HEK293 (cell line): ENCODE measurements around the gene TNXB.

Experiments
- CTCF ChIA-PET: fragments of 350-600 bp; formaldehyde crosslinking; extraction: SDS; loops from one replicate; lab custom pipeline; 2021; ENCODE audit warnings: antibody characterized with exemption; lab: Yijun Ruan, JAX
- POLR2A ChIA-PET: fragments of 300-600 bp; formaldehyde crosslinking; extraction: SDS; loops from one replicate; lab custom pipeline; 2020; ENCODE audit warnings: antibody characterized with exemption, inconsistent platforms; lab: Yijun Ruan, JAX
- H3K27ac ChIP-seq: fragments of 200-500 bp; sonication (Bioruptor generic); 2 replicates; pipeline ENCODE4 v1.5.1; 2014; ENCODE audit warnings: low read depth, low read length, control low read depth, inconsistent platforms; ENCODE audit errors: extremely low read depth
- H3K36me3 ChIP-seq, 2 experiments: fragments of 200-500 bp in 1 of 2; sonication (Bioruptor generic) in 1 of 2; 1 replicate in 1 of 2; 2 replicates in 1 of 2; pipeline ENCODE4 v1.5.1; 2014 to 2017; ENCODE audit warnings: inconsistent platforms in 2 of 2, low read length in 2 of 2; ENCODE audit not compliant: control insufficient read depth in 2 of 2, insufficient read depth in 1 of 2
- H3K4me1 ChIP-seq: fragments of 200-500 bp; sonication (Bioruptor generic); 2 replicates; pipeline ENCODE4 v1.5.1; 2014; ENCODE audit warnings: mild to moderate bottlenecking, low read length, inconsistent platforms; ENCODE audit not compliant: control insufficient read depth, insufficient read depth
- H3K4me3 ChIP-seq: 2 replicates; pipeline ENCODE4 v1.5.1; 2011; ENCODE audit warnings: low read depth, mild to moderate bottlenecking, control low read depth, low read length, moderate library complexity
- H3K9me3 ChIP-seq: fragments of 200-500 bp; sonication (Bioruptor generic); 2 replicates; pipeline ENCODE4 v1.5.1; 2014; ENCODE audit warnings: low read depth, low read length, inconsistent platforms; ENCODE audit not compliant: control insufficient read depth, insufficient read depth
- EGR2 ChIP-seq: fragments of 450-650 bp; formaldehyde crosslinking; IDR thresholded peaks from 2 replicates; pipeline ENCODE4 v1.5.1; 2016; ENCODE audit warnings: low read depth, missing biosample characterization, missing genetic modification characterization
- PRDM1 ChIP-seq: fragments of 450-650 bp; formaldehyde crosslinking; IDR thresholded peaks from 2 replicates; pipeline ENCODE4; 2016; ENCODE audit warnings: missing biosample characterization, missing genetic modification characterization
- ZBTB8A ChIP-seq: fragments of 450-650 bp; formaldehyde crosslinking; IDR thresholded peaks from 2 replicates; pipeline ENCODE4 v1.5.1; 2016; ENCODE audit warnings: missing biosample characterization, missing genetic modification characterization
- ZFHX2 ChIP-seq: fragments of 450-650 bp; formaldehyde crosslinking; conservative IDR thresholded peaks from 2 replicates; pipeline ENCODE4 v1.5.1; 2016; ENCODE audit warnings: missing biosample characterization, missing genetic modification characterization
- ZNF121 ChIP-seq: fragments of 450-650 bp; formaldehyde crosslinking; IDR thresholded peaks from 2 replicates; pipeline ENCODE4 v1.5.1; 2016; ENCODE audit warnings: missing biosample characterization, missing genetic modification characterization
- ZNF19 ChIP-seq: fragments of 450-650 bp; formaldehyde crosslinking; IDR thresholded peaks from 2 replicates; pipeline ENCODE4; 2016; ENCODE audit warnings: missing biosample characterization, missing genetic modification characterization, low read depth
- ZNF311 ChIP-seq: fragments of 450-650 bp; formaldehyde crosslinking; IDR thresholded peaks from 2 replicates; pipeline ENCODE4 v1.5.1; 2017; ENCODE audit warnings: missing biosample characterization, missing genetic modification characterization, borderline replicate concordance
- ZNF423 ChIP-seq: fragments of 450-650 bp; formaldehyde crosslinking; IDR thresholded peaks from 2 replicates; pipeline ENCODE4 v1.5.1; 2016; ENCODE audit warnings: missing biosample characterization, missing genetic modification characterization
- ZNF513 ChIP-seq: fragments of 450-650 bp; IDR thresholded peaks from 2 replicates; pipeline ENCODE4 v1.5.1; 2018; ENCODE audit warnings: missing biosample characterization, missing genetic modification characterization
- ZNF514 ChIP-seq: fragments of 450-650 bp; formaldehyde crosslinking; IDR thresholded peaks from 2 replicates; pipeline ENCODE4 v1.5.1; 2016; ENCODE audit warnings: missing biosample characterization, missing genetic modification characterization
- ZNF596 ChIP-seq: fragments of 450-650 bp; IDR thresholded peaks from 2 replicates; pipeline ENCODE4 v1.5.0; 2018; ENCODE audit warnings: missing biosample characterization, mild to moderate bottlenecking, missing genetic modification characterization, moderate library complexity
- ZNF610 ChIP-seq: fragments of 450-650 bp; formaldehyde crosslinking; IDR thresholded peaks from 2 replicates; pipeline ENCODE4 v1.5.1; 2016; ENCODE audit warnings: missing biosample characterization, missing genetic modification characterization, borderline replicate concordance
- ZNF645 ChIP-seq: fragments of 450-650 bp; formaldehyde crosslinking; IDR thresholded peaks from 2 replicates; pipeline ENCODE4; 2016; ENCODE audit warnings: missing biosample characterization, missing genetic modification characterization
- TF ChIP-seq, protein P1 (sequence below): fragments of 450-650 bp; IDR thresholded peaks from 2 replicates; pipeline ENCODE4 v1.5.1; 2018; ENCODE audit warnings: missing biosample characterization, mild to moderate bottlenecking, missing genetic modification characterization

The TNXB gene

GRCh38 chr6:32113386-32114352 is 4.5 kb upstream of the TNXB start:
- Histone ChIP-seq H3K36me3 (peaks cover 10 to 50% of the 10 kb centered on the region in 2 experiments; a peak in 2 of 3 replicates), H3K4me1 (0 out of 2 replicates have a peak, but pooled peaks cover 2% of the 10 kb centered on the region), H3K4me3 (no peak overlapping the region)
- CTCF ChIA-PET = interaction anchor here (0.9 to 1.2 kb wide), 2 partner anchors 41 to 300 kb away, joined by 3 to 6 read pairs; no protein-coding TSS in a partner anchor
- POLR2A ChIA-PET = interaction anchor here (0.5 to 1.4 kb wide), 5 partner anchors 10 to 470 kb away, joined by 3 to 5 read pairs (median 3); partner anchors contain the start of genes ATF6B and DXO
- TF ChIP-seq, protein P1, sequence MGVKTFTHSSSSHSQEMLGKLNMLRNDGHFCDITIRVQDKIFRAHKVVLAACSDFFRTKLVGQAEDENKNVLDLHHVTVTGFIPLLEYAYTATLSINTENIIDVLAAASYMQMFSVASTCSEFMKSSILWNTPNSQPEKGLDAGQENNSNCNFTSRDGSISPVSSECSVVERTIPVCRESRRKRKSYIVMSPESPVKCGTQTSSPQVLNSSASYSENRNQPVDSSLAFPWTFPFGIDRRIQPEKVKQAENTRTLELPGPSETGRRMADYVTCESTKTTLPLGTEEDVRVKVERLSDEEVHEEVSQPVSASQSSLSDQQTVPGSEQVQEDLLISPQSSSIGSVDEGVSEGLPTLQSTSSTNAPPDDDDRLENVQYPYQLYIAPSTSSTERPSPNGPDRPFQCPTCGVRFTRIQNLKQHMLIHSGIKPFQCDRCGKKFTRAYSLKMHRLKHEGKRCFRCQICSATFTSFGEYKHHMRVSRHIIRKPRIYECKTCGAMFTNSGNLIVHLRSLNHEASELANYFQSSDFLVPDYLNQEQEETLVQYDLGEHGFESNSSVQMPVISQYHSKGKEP (tag by site-specific recombination) = no peak
- no peak for TF ChIP-seq ZNF19 (tag by site-specific recombination)
- no peak for TF ChIP-seq ZNF513 (tag by site-specific recombination)
- no peak for TF ChIP-seq ZNF514
- no peak for TF ChIP-seq ZNF423 (tag by site-specific recombination)
- no peak for TF ChIP-seq ZBTB8A
- TF ChIP-seq, all 188 proteins: peak for 0
- Histone ChIP-seq H3K9me3 (no peaks in the 10 kb centered on the region), H3K27ac (no peak overlapping the region)

GRCh38 chr6:32112431-32112980 is 3.4 kb upstream of the TNXB start:
- H3K4me3 ChIP-seq = no peak overlapping the region
- ChIA-PET CTCF (no interaction called here), POLR2A (no interaction called here)
- H3K36me3 ChIP-seq = peaks cover 10 to 38% of the 10 kb centered on the region in 2 experiments; a peak in 2 of 3 replicates
- peaks cover 9% of the 10 kb centered on the region; the same call in 1 of the 2 replicates for H3K4me1 ChIP-seq
- H3K27ac ChIP-seq = no peak overlapping the region
- peak; percentile 44; the same call in 1 of the 2 replicates for TF ChIP-seq EGR2 (tag by site-specific recombination)
- TF ChIP-seq ZFHX2 (tag by site-specific recombination) = 0 out of 2 replicates have a peak, but pooled peaks have one; percentile 6
- TF ChIP-seq ZNF311 (tag by site-specific recombination) = no peak
- 0 out of 2 replicates have a peak, but pooled peaks have one; percentile 6 for TF ChIP-seq PRDM1
- TF ChIP-seq ZNF596 (tag by site-specific recombination) = no peak
- no peak for TF ChIP-seq ZNF121
- no peak for TF ChIP-seq ZNF610
- TF ChIP-seq ZNF645 (tag by site-specific recombination) = no peak
- no peaks in the 10 kb centered on the region for H3K9me3 ChIP-seq
